Aortic smooth muscle cell (primary cell): Measurements from ENCODE around the gene TSPOAP1. TPM values are rescaled to one million over a fixed set of nuclear protein-coding genes. Genes with fewer than 3 reads are reported as not detected.

Experiments
- total RNA-seq: library from RNA; depleted of rRNA; stranded (reverse); fragments of >200 nt; gene quantifications from 2 replicates; pipeline ENCODE4 v1.2.3, GENCODE V29; 2014

TSPOAP1 gene, protein sequence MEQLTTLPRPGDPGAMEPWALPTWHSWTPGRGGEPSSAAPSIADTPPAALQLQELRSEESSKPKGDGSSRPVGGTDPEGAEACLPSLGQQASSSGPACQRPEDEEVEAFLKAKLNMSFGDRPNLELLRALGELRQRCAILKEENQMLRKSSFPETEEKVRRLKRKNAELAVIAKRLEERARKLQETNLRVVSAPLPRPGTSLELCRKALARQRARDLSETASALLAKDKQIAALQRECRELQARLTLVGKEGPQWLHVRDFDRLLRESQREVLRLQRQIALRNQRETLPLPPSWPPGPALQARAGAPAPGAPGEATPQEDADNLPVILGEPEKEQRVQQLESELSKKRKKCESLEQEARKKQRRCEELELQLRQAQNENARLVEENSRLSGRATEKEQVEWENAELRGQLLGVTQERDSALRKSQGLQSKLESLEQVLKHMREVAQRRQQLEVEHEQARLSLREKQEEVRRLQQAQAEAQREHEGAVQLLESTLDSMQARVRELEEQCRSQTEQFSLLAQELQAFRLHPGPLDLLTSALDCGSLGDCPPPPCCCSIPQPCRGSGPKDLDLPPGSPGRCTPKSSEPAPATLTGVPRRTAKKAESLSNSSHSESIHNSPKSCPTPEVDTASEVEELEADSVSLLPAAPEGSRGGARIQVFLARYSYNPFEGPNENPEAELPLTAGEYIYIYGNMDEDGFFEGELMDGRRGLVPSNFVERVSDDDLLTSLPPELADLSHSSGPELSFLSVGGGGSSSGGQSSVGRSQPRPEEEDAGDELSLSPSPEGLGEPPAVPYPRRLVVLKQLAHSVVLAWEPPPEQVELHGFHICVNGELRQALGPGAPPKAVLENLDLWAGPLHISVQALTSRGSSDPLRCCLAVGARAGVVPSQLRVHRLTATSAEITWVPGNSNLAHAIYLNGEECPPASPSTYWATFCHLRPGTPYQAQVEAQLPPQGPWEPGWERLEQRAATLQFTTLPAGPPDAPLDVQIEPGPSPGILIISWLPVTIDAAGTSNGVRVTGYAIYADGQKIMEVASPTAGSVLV (N-terminal part only)
- not detected in 2 replicates for total RNA-seq

GRCh38 chr17:58328195-58329034 is at the start of gene TSPOAP1:
Gene TSPOAP1 (minus strand): TSS chr17:58328795. CDS start chr17:58327920, 875 bp downstream.

GRCh38 chr17:58351831-58352595 is 23.4 kb upstream of the TSPOAP1 start, which contains the start of gene SUPT4H1:
Gene SUPT4H1 (minus strand): TSS chr17:58352201. CDS start chr17:58352135, 66 bp downstream.

DNA sequence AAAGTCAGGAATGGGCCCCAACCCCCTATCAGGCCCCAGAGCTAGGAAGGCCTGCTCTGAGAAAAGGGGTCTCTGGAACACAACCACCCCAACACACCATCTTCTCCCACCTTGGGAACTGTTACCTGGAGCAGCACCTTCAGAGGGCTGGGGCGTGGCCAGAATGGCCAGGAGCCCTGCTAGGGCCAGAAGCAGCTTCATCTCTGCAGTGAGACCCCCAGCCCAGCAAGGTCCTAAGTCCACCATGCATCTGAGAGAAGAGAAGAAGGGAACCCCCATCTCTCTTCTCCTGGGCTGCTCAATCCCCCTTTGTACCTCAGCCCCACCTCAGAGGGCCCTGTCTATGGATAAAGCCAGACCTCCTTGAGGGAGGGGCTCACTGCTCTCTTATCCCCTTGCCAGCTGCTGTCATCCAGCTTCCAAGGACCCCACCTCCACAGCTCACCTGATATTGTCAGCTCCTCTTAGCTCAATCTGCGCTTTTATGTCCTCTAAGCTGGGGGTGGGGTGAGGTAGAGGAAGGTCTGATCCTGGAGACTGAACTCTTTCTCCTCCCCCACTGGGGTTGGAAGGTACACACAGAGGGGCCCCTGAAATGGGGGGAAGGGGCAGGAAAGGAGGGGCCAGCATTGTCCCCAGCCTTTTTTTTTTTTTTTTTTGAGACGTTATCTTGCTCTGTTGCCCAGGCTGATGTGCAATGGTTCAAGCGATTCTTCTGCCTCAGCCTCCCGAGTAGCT is 47.9 kb downstream of the TSPOAP1 start, which contains the start of gene MPO:
Gene MPO, minus strand, starts transcription at position 456 of the 738 bp plus-strand sequence. Its CDS starts 177 bp downstream, at position 279.

Other genes starting within 250 kb of the TSPOAP1 start
- 19.0 and 25.4 TPM in 2 replicates for gene DYNLL2, start 245.4 kb downstream of the TSPOAP1 start, total RNA-seq
- not detected in 2 replicates for gene OR4D1, start 180.4 kb downstream of the TSPOAP1 start, total RNA-seq
- gene OR4D2, start 161.8 kb downstream of the TSPOAP1 start, total RNA-seq, result not detected in 2 replicates
- not detected in 2 replicates for gene EPX, start 136.1 kb downstream of the TSPOAP1 start, total RNA-seq
- 11.6 and 12.1 TPM in 2 replicates for gene MKS1, start 109.5 kb downstream of the TSPOAP1 start, total RNA-seq
- not detected in 2 replicates for gene LPO, start 90.2 kb downstream of the TSPOAP1 start, total RNA-seq
- gene MPO, start 47.9 kb downstream of the TSPOAP1 start, total RNA-seq, result under 0.01 and 0.06 TPM in 2 replicates
- gene SUPT4H1, start 23.4 kb upstream of the TSPOAP1 start, total RNA-seq, result 34.6 and 35.1 TPM in 2 replicates
- not detected in 2 replicates for gene RNF43, start 88.7 kb upstream of the TSPOAP1 start, total RNA-seq
- gene HSF5, start 159.6 kb upstream of the TSPOAP1 start, total RNA-seq, result under 0.01 TPM in 1 of 2 replicates, not detected in the other
- 30.7 and 38.7 TPM in 2 replicates for gene MTMR4, start 185.8 kb upstream of the TSPOAP1 start, total RNA-seq